Activated CD4-positive, alpha-beta memory T cell treated with anti-CD3 and anti-CD28 coated beads, Interleukin-2, amount 10 ng/mL, durations not matched to agents 7 days and 5 days (primary cell): Measurements from ENCODE around the gene PRLHR. TPM values are rescaled to one million over a fixed set of nuclear protein-coding genes. Genes with fewer than 3 reads are reported as not detected.

Source experiments
- CTCF ChIA-PET: fragments of 350-600 bp; sonication (Branson Sonifier 250); formaldehyde crosslinking; loops from one replicate; lab custom pipeline; 2021; ENCODE audit warnings: antibody characterized with exemption, inconsistent platforms; lab: Charles Lee
- POLR2A ChIA-PET: fragments of 350-600 bp; sonication (Branson Sonifier 250); formaldehyde crosslinking; loops from one replicate; lab custom pipeline; 2021; ENCODE audit warnings: antibody characterized with exemption; lab: Charles Lee
- DNase-seq: peaks from one replicate; pipeline ENCODE4 v3.0.0-alpha.2; 2020
- H3K27ac Mint-ChIP-seq: one replicate; pipeline ENCODE4 v1.8.0; 2021; ENCODE audit warnings: mild to moderate bottlenecking, mixed read lengths
- H3K27me3 Mint-ChIP-seq: one replicate; pipeline ENCODE4 v1.8.0; 2021; ENCODE audit warnings: mixed read lengths
- H3K36me3 Mint-ChIP-seq: one replicate; pipeline ENCODE4 v1.8.0; 2021; ENCODE audit warnings: low read depth, mixed read lengths
- H3K4me1 Mint-ChIP-seq: one replicate; pipeline ENCODE4 v1.8.0; 2021; ENCODE audit warnings: mixed read lengths
- H3K4me3 Mint-ChIP-seq: one replicate; pipeline ENCODE4 v1.8.0; 2021; ENCODE audit warnings: mild to moderate bottlenecking, mixed read lengths
- H3K9me3 Mint-ChIP-seq: one replicate; pipeline ENCODE4 v1.8.0; 2021; ENCODE audit warnings: mixed read lengths
- total RNA-seq, 2 experiments: library from RNA; stranded (reverse); gene quantifications; one replicate each; pipeline ENCODE4 v1.2.3, GENCODE V29; 2021

Gene PRLHR
- total RNA-seq, 2 experiments from 2014 or later, result not detected

GRCh38 chr10:118566911-118567310 lies 28.5 kb downstream of the PRLHR start:
- H3K4me3 Mint-ChIP-seq, result no peak overlapping the region
- ChIA-PET POLR2A (no interaction called here), CTCF (interaction anchor here (0.7 to 4.9 kb wide), 4 partner anchors 60 to 283 kb away, joined by 3 to 114 read pairs (median 3); no protein-coding TSS in a partner anchor)
- no peaks in the 10 kb centered on the region for H3K36me3 Mint-ChIP-seq
- no peak overlapping the region for H3K27ac Mint-ChIP-seq
- DNase-seq, result no peak
- peaks cover 6% of the 10 kb centered on the region for H3K27me3 Mint-ChIP-seq
- H3K4me1 Mint-ChIP-seq, result no peaks in the 10 kb centered on the region
- H3K9me3 Mint-ChIP-seq, result no peaks in the 10 kb centered on the region

DNA sequence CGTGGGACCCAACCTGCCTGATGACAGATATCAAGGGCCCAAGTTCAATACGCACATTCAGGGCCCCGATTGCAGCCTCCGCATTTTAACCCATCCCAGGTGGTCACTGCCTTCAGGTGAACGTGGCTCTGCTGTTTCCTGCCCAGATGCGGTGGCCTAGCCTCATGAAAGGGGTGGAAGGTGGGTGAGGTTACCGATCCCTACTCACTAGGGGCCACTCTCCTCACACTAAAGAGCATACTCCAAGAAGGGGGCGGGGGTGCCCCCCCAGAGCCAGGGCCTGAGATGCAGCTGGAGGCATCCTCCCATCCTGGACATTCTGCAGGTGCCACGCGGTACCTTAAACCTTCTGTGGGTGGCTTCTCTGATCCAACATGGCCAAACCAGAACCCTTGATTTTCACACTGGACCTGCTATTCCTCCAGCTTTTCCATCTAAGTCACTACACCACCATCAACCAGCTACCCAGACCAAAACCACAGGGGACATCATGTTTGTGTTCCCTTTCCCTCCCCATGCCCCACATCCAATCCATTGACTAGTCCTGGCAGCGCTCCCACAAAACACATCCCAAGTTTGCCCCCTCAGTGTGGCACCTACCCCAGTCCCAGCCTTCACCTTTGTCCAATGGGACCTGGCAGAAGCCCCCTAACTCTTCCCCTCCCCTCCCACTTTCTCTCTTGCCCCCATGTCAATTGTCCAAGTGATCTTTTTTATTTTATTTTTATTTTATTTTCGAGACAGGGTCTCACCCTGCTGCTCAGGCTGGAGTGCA lies 30.0 kb downstream of the PRLHR start:
- Mint-ChIP-seq H3K4me1 (no peaks in the 10 kb centered on the region), H3K27me3 (peaks cover 2% of the 10 kb centered on the region), H3K9me3 (no peaks in the 10 kb centered on the region), H3K36me3 (no peaks in the 10 kb centered on the region), H3K27ac (no peak overlapping the region), H3K4me3 (no peak overlapping the region)
- ChIA-PET POLR2A (no interaction called here), CTCF (interaction anchor here (1.4 kb wide), 1 partner anchor 156 kb away, joined by 3 read pairs; no protein-coding TSS in a partner anchor)
- DNase-seq, result no peak

GRCh38 chr10:118564652-118565051 lies 30.8 kb downstream of the PRLHR start:
- CTCF ChIA-PET, result interaction anchor here (0.6 to 1.4 kb wide), 2 partner anchors 28 to 157 kb away, joined by 3 read pairs; no protein-coding TSS in a partner anchor
- Mint-ChIP-seq H3K9me3 (no peaks in the 10 kb centered on the region), H3K4me1 (no peaks in the 10 kb centered on the region), H3K27ac (no peak overlapping the region), H3K27me3 (peaks cover 2% of the 10 kb centered on the region), H3K4me3 (no peak overlapping the region), H3K36me3 (no peaks in the 10 kb centered on the region)
- no peak for DNase-seq
- POLR2A ChIA-PET, result no interaction called here

GRCh38 chr10:118564114-118564513 lies 31.3 kb downstream of the PRLHR start:
- Mint-ChIP-seq H3K27ac (no peak overlapping the region), H3K9me3 (no peaks in the 10 kb centered on the region), H3K4me3 (no peak overlapping the region), H3K4me1 (no peaks in the 10 kb centered on the region), H3K27me3 (peaks cover 2% of the 10 kb centered on the region), H3K36me3 (no peaks in the 10 kb centered on the region)
- CTCF ChIA-PET, result interaction anchor here (0.5 to 1.4 kb wide), 4 partner anchors 156 to 1901 kb away, joined by 3 to 4 read pairs (median 4); no protein-coding TSS in a partner anchor
- POLR2A ChIA-PET, result no interaction called here
- no peak for DNase-seq

GRCh38 chr10:118563373-118563890 lies 32.0 kb downstream of the PRLHR start:
- H3K4me1 Mint-ChIP-seq, result no peaks in the 10 kb centered on the region
- POLR2A ChIA-PET, result no interaction called here
- peaks cover 2% of the 10 kb centered on the region for H3K27me3 Mint-ChIP-seq
- H3K36me3 Mint-ChIP-seq, result no peaks in the 10 kb centered on the region
- H3K4me3 Mint-ChIP-seq, result no peak overlapping the region
- CTCF ChIA-PET, result interaction anchor here (0.5 to 1.1 kb wide), 3 partner anchors 157 to 1900 kb away, joined by 4 read pairs; no protein-coding TSS in a partner anchor
- no peak for DNase-seq
- no peak overlapping the region for H3K27ac Mint-ChIP-seq
- H3K9me3 Mint-ChIP-seq, result no peaks in the 10 kb centered on the region

DNA sequence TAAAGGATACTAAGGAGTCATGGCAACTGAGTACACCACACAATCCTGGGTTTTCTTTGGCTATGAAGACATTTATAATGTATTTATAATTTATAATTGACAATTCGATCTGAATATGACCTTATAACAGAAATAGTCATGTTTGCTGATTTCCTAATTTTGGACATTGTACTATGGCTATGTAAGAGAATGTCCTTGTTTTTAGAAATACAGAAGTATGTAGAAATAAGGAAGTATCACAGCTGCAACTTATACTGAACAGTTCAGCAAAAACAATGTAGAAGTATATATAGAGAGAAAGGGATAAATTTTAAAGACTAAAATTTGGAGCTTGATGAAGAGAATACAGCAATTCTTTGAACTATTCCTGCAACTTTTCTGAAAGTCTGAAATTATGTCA lies 32.6 kb downstream of the PRLHR start:
- CTCF ChIA-PET, result no interaction called here
- POLR2A ChIA-PET, result no interaction called here
- H3K36me3 Mint-ChIP-seq, result no peaks in the 10 kb centered on the region

GRCh38 chr10:118557946-118558345 lies 37.5 kb downstream of the PRLHR start:
- ChIA-PET CTCF (interaction anchor here (0.8 to 1.9 kb wide), 2 partner anchors 11 to 87 kb away, joined by 3 to 7 read pairs; no protein-coding TSS in a partner anchor), POLR2A (no interaction called here)
- Mint-ChIP-seq H3K36me3 (no peaks in the 10 kb centered on the region), H3K4me3 (no peak overlapping the region), H3K27ac (no peak overlapping the region), H3K27me3 (peaks cover 26% of the 10 kb centered on the region), H3K4me1 (no peaks in the 10 kb centered on the region), H3K9me3 (no peaks in the 10 kb centered on the region)
- DNase-seq, result no peak

More for the DNA sequence above, 32.6 kb downstream of the PRLHR start:
- no peak overlapping the region for H3K27ac Mint-ChIP-seq
- H3K27me3 Mint-ChIP-seq, result peaks cover 2% of the 10 kb centered on the region
- H3K4me1 Mint-ChIP-seq, result no peaks in the 10 kb centered on the region
- no peak for DNase-seq
- no peaks in the 10 kb centered on the region for H3K9me3 Mint-ChIP-seq
- no peak overlapping the region for H3K4me3 Mint-ChIP-seq

DNA sequence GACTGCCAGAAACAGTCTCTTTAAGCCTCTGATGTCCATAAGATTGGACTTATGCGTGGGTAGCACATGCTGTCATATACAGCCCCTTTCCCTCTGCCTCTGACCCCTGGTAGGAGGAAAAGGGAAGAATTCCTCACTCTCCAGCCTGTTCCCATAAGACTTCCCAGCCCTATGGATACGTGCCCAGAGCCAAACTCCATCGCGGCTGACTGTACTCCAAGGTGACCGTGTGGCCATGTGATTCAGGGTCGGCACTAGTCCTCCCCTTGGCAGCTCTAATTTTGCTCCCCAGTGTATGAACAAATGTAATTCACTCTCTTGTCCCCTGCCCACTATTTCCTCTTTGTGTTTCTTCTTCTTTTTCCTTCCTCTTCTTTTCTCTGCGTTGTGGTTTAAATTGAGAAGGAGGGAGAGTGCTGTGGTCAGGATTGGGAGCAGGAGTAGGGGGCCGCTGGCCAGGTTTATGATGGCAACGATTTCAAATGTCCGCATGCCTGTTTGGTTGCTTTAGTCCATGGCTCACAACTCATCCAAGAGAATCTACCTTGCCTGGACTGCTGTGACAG lies 43.8 kb downstream of the PRLHR start:
- ChIA-PET CTCF (no interaction called here), POLR2A (no interaction called here)
- H3K36me3 Mint-ChIP-seq, result no peaks in the 10 kb centered on the region
- H3K27ac Mint-ChIP-seq, result no peak overlapping the region
- DNase-seq, result no peak
- no peaks in the 10 kb centered on the region for H3K9me3 Mint-ChIP-seq
- peaks cover 50% of the 10 kb centered on the region for H3K27me3 Mint-ChIP-seq
- no peak overlapping the region for H3K4me3 Mint-ChIP-seq
- no peaks in the 10 kb centered on the region for H3K4me1 Mint-ChIP-seq

GRCh38 chr10:118547282-118547681 lies 48.2 kb downstream of the PRLHR start:
- ChIA-PET CTCF (no interaction called here), POLR2A (no interaction called here)
- peaks cover 38% of the 10 kb centered on the region for H3K27me3 Mint-ChIP-seq
- no peaks in the 10 kb centered on the region for H3K9me3 Mint-ChIP-seq
- DNase-seq, result no peak
- no peak overlapping the region for H3K4me3 Mint-ChIP-seq
- H3K27ac Mint-ChIP-seq, result no peak overlapping the region
- no peaks in the 10 kb centered on the region for H3K4me1 Mint-ChIP-seq
- H3K36me3 Mint-ChIP-seq, result no peaks in the 10 kb centered on the region

DNA sequence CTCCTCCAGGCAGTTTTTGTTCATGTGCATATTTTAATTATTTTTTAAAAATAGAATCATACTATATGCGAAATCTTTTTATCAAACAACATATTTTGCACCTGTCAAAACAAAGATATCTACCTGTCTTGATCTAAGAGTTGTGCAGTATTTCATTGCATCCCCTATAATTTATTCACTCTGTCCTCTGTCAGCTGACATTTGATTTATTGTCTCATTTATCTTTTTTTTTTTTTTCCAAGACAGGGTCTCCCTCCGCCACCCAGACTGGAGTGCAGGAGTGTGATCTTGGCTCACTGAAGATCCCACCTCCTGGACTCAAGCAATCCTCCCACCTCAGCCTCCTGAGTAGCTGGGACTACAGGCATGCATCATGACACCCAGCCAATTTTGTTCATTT lies 49.0 kb downstream of the PRLHR start:
- no peak overlapping the region for H3K4me3 Mint-ChIP-seq
- ChIA-PET CTCF (no interaction called here), POLR2A (no interaction called here)
- H3K27ac Mint-ChIP-seq, result no peak overlapping the region
- H3K27me3 Mint-ChIP-seq, result peaks cover 34% of the 10 kb centered on the region
- no peaks in the 10 kb centered on the region for H3K36me3 Mint-ChIP-seq
- no peaks in the 10 kb centered on the region for H3K9me3 Mint-ChIP-seq
- no peak for DNase-seq
- H3K4me1 Mint-ChIP-seq, result no peaks in the 10 kb centered on the region

GRCh38 chr10:118545381-118545780 lies 50.1 kb downstream of the PRLHR start:
- Mint-ChIP-seq H3K27me3 (peaks cover 32% of the 10 kb centered on the region), H3K27ac (no peak overlapping the region), H3K4me1 (no peaks in the 10 kb centered on the region), H3K9me3 (no peaks in the 10 kb centered on the region), H3K4me3 (no peak overlapping the region), H3K36me3 (no peaks in the 10 kb centered on the region)
- POLR2A ChIA-PET, result no interaction called here
- DNase-seq, result no peak
- CTCF ChIA-PET, result interaction anchor here (1.3 to 1.8 kb wide), 2 partner anchors 86 to 176 kb away, joined by 3 to 9 read pairs; no protein-coding TSS in a partner anchor

- Mint-ChIP-seq H3K27ac (no peak overlapping the region), H3K4me3 (no peak overlapping the region), H3K36me3 (no peaks in the 10 kb centered on the region), H3K27me3 (peaks cover 30% of the 10 kb centered on the region), H3K9me3 (no peaks in the 10 kb centered on the region), H3K4me1 (no peaks in the 10 kb centered on the region)
- ChIA-PET POLR2A (no interaction called here), CTCF (interaction anchor here (0.6 to 1.8 kb wide), 6 partner anchors 9 to 177 kb away, joined by 3 to 9 read pairs (median 3); no protein-coding TSS in a partner anchor)
- DNase-seq, result no peak
Measured at GRCh38 chr10:118544401-118544948, 51.0 kb downstream of the PRLHR start.
